SK-MEL-5 (cell line): ENCODE data around the gene B4GALT1. TPM values are rescaled to one million over a fixed set of nuclear protein-coding genes. Genes with fewer than 3 reads are reported as not detected.

Experiments used
- DNase-seq: peaks from one replicate; pipeline ENCODE4 v3.0.0-alpha.2; 2016; ENCODE audit warnings: low read depth, low spot score
- in situ Hi-C: cut with HindIII; loops from 2 replicates; pipeline ENCODE4 v1.10.0; 2016; ENCODE audit warnings: low sequenced_read_pairs, high pct_unique_total_duplicates, low pct_unique_long_range_greater_than_20kb
- total RNA-seq: library from RNA; depleted of rRNA; stranded (reverse); fragments of >200 nt; shearing (Covaris generic); gene quantifications from 2 replicates; pipeline ENCODE4 v1.2.3, GENCODE V29; 2014

The B4GALT1 gene
- total RNA-seq, 1 experiment from 2014 or later, result 12.7 TPM

GRCh38 chr9:33133186-33133585 lies 34.0 kb downstream of the B4GALT1 start:
- no peak for DNase-seq
- in situ Hi-C loops, result no loop called here

- no peak for DNase-seq
- in situ Hi-C loops, result no loop called here
These were observed 35.1 kb downstream of the B4GALT1 start for GRCh38 chr9:33131790-33132772.

- DNase-seq, result no peak
- in situ Hi-C loops, result no loop called here
These were observed 36.0 kb downstream of the B4GALT1 start for GRCh38 chr9:33130961-33131789.

DNA sequence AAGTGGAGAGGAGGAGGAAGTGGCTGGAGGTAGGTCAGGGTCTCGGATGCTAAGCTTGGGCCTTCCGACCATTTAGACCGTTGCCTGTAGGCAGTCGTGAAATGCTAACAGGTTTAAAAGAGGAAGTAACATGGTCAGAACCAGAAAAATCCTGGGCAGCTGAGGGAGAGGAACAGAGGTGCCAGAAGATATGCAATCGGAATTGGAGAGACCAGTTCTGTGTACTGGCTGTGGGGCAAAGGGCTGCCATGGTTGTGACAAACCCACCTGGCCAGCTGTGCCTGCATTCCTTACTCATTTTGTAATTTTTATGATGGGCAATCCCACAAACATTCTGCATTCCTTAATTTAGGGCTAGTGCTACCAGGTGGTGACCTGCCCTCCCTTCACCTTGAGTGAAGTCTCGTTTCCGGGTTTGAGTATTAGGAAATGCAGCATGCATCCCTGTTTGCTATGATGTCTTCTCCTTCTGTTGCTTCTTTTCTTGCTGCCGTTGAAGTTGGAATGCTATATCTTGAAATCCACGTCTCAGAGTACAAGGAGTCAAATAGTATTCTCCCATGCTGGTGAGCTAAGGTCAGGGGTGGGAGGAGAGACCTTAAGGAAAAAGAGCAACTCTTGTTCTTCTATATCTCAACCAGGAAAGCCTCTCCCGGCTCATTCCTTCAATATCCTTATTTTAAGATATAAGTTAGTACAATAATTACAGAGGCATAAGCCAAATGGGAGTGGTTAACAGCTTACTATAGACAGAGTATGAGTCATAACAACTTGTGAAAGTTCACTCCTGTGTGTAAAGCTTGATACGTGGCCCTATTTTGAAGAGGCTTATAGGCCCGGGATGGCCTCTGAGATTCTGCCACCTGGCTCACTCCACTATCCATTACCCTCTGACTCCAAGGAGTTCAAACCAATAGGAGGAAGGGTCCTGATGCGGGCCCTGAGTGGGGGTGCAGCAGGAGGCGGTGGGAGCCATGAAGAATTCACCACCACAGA lies 37.0 kb downstream of the B4GALT1 start:
- in situ Hi-C loops, result no loop called here
- DNase-seq, result no peak

GRCh38 chr9:33129251-33129885 lies 37.8 kb downstream of the B4GALT1 start:
- DNase-seq, result no peak
- in situ Hi-C loops, result no loop called here

DNA sequence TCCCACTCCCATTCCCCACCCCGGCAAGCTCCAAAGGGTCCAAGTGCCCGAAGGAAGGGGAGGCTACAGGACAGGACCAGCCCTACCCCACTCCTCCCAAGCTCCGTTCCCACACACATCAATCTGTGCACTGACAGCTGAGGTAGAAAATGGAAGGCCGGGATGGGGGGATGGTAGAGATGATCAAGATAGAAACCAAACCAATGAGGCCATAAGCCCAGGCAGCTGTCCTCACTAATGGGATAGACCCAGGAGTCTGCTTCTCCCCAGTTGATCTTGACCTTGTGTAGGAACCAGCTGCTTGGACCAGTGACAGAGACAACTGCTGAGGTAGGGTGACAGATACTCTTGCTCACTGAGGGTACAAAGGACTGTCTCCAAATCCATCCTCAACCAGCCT lies 38.6 kb downstream of the B4GALT1 start:
- no peak for DNase-seq
- in situ Hi-C loops, result no loop called here

- in situ Hi-C loops, result no loop called here
These were observed 39.3 kb downstream of the B4GALT1 start for GRCh38 chr9:33127881-33128280.

DNA sequence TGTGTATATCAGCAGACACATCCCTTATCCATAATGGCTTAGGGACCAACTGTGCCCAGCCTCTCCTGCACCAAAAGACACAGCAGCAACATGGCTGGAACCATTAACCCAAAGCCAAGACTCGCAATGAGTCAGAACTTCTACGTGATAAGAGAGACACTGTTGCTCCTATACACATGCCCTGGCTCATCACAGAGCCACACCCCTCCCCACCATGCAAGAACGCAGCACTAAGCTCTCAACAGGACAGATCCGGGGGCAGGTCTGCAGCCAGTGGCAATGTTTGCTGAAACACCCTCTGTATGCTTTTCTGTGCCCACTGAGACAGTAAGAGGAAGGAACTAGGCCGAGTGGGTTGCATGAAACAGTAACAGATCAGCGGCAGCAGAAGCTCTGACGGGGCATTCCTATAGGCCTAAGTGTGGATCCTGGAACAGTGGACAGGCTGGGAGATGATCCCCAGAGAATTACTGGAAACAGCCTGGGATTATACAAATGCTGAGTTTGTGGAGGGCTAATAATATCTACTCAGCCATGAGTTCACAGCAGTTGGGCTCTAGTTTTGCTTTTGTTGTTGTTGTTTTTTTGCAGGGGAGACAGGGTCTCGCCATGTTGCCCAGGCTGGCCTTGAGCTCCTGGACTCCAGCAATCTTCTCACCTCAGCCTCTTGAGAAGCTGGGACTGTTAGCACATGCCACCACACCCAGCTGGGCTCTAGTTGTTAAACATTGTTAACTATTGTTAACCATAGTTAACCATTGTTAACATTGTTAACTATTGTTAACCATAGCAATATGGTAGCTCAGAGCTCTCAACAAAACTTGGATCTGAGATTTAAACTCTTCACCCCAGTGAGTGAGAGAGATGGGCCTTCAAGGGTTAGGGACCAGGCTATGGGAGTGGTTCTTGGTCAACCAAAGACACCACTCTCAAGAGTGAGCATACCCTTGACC lies 41.0 kb downstream of the B4GALT1 start:
- no peak for DNase-seq
- in situ Hi-C loops, result no loop called here

More at GRCh38 chr9:33127881-33128280, 39.3 kb downstream of the B4GALT1 start:
- DNase-seq, result no peak

DNA sequence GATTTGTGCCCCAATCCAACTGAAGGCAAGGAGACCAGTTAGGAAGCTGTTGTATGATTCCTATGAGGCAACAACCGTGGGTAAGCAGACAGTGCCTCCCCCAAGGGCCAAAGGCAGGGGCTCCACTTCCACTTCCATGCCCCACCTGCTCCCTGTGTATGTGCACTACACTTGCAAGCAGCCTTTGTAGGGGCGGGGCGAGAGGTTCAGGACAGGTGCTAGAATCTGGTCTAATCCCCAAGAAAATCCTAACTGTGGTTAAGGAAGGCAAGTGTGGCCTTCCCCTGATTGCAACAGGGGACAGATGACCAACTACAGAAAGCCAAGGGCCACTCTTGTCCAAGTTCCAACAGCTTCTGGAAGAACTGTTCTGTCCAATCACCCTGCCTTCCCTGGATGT lies 41.7 kb downstream of the B4GALT1 start:
- DNase-seq, result no peak
- in situ Hi-C loops, result no loop called here

- in situ Hi-C loops, result no loop called here
- DNase-seq, result no peak
These were observed 42.3 kb downstream of the B4GALT1 start for GRCh38 chr9:33124751-33125381.

GRCh38 chr9:33124046-33124445 lies 43.1 kb downstream of the B4GALT1 start:
- in situ Hi-C loops, result no loop called here
- no peak for DNase-seq

DNA sequence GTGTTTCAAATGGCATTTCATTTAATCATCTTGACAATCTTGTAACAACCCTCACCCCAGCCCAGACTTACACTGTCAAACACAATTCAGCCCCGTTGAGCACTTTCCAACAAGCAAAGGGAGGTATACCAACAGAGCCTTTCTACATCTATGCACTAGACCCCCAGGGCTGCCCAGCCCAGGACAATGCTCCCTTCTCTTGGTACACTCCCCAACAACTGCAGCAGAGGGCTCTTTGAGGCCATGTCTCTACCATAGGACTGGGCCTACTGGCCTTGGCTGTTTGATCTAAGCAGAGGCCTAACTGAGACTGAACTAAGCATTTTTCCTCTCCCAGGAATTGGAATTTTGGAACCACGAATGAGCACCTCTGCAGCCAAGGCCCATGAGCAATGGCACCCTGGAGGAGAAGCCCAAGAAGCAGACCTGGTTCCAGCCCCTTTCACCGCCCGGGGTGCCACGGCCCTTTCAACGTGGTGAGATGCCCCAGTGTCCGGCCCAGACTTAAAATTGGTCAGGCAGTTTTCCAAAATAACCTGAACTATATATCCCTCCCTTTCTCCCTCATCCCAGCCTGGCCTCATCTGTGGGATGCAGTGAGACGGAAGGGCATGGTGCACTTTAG lies 43.6 kb downstream of the B4GALT1 start:
- in situ Hi-C loops, result no loop called here
- no peak for DNase-seq

DNA sequence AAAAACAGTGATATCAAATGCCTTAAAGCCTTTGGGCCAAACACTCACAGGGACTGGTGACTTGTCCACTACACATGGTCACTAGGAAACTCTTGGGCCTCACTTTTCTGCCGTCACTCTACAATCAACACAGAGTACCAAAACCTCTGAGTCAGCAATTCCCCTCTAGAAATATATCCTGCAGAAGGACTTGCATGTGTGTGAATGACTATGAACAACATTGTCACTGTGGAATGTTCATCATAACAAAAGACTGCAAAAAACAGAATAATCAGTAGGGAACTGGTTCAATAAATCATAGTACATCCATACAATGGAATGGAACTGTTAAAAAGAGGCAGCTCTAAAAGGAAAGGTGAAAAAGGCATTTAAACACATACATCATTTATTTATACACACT lies 46.5 kb downstream of the B4GALT1 start:
- DNase-seq, result no peak
- in situ Hi-C loops, result no loop called here

DNA sequence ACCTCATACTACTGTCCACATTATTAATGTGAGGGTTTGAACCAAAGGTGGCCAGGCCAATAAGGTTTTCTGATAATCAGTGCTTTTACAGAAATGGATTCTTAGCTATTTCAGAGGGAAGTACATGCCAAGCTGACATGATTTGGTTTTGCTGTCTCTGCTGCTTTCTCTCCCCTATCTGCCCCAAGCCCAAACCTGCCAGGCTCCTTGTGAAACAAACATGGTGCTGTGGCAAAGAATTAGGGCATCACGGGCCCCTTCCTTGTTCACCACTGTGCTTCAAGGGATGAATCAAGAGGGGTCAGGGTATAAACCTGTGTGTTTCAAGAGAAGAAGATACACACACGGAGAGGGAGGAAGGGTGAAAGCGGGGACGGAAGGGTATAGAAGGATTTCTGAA lies 49.3 kb downstream of the B4GALT1 start:
- in situ Hi-C loops, result no loop called here

DNA sequence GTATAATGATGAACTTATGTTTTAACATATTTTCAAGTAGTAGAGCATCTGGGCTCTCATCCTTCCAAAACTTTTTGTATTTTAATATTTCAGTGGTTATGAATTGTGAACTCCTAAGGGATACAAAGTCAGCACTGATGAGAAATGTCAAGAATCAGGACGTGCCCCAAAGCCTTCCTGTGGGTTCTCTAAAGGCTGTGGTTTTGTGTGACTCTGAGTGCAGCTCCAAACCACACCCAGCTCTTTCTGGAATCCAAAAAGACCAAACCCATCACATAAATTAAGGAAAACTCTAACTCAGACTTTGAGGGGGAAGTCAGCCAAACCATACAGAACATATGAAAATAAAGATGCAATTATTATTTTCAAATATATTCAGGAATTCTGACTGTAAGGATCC lies 49.8 kb downstream of the B4GALT1 start:
- in situ Hi-C loops, result no loop called here
- peak; percentile 69 for DNase-seq

More for the DNA sequence above, 49.3 kb downstream of the B4GALT1 start:
- no peak for DNase-seq
